Spleen (tissue), 11 donors: ENCODE measurements around the gene ZNF594. TPM values are rescaled to one million over a fixed set of nuclear protein-coding genes. Genes with fewer than 3 reads are reported as not detected.

Experiments used
- DNase-seq: peaks from one replicate; pipeline ENCODE4 v3.0.0-alpha.2; 2020
- H3K27ac ChIP-seq, 8 donors: fragments of 200-600 bp; sonication (generic) in 7 of 8; 1 replicate in 4 of 8; 2 replicates in 4 of 8; pipeline versions ENCODE4 v1.5.0 to v1.8.0; 2016 to 2021; ENCODE audit warnings: inconsistent platforms in 4 of 8, mild to moderate bottlenecking in 4 of 8, moderate library complexity in 1 of 8
- H3K27me3 ChIP-seq, 7 donors: fragments of 200-600 bp; sonication (generic) in 6 of 7; replicated peaks in 1 of 7; 1 replicate in 4 of 7; 2 replicates in 3 of 7; pipeline versions ENCODE4 v1.5.0 to v1.8.0; 2016 to 2021; ENCODE audit warnings: inconsistent platforms in 3 of 7, mild to moderate bottlenecking in 1 of 7
- H3K36me3 ChIP-seq, 6 donors: fragments of 200-600 bp; sonication (generic) in 5 of 6; 1 replicate in 4 of 6; 2 replicates in 2 of 6; pipeline versions ENCODE4 v1.5.0 to v1.8.0; 2016 to 2021; ENCODE audit warnings: inconsistent platforms in 2 of 6
- H3K4me1 ChIP-seq, 6 donors: fragments of 200-600 bp; sonication (generic) in 5 of 6; 1 replicate in 3 of 6; 2 replicates in 3 of 6; pipeline versions ENCODE4 v1.5.0 to v1.8.0; 2016 to 2021; ENCODE audit warnings: inconsistent platforms in 3 of 6
- H3K4me3 ChIP-seq, 8 donors: fragments of 200-600 bp; sonication (generic) in 7 of 8; 1 replicate in 4 of 8; 2 replicates in 4 of 8; pipeline versions ENCODE4 v1.5.0 to v1.8.0; 2016 to 2021; ENCODE audit warnings: inconsistent platforms in 4 of 8, mild to moderate bottlenecking in 4 of 8, moderate library complexity in 2 of 8
- H3K9me3 ChIP-seq, 8 donors: fragments of 200-600 bp; sonication (generic) in 7 of 8; 1 replicate in 4 of 8; 2 replicates in 4 of 8; pipeline versions ENCODE4 v1.5.0 to v1.8.0; 2016 to 2021; ENCODE audit warnings: inconsistent platforms in 4 of 8
- POLR2A ChIP-seq, 3 donors: fragments of 450-650 bp; IDR thresholded peaks; one replicate each; pipeline ENCODE4 v1.5.1; 2017; ENCODE audit warnings: antibody characterized with exemption in 3 of 3, mild to moderate bottlenecking in 1 of 3
- POLR2AphosphoS5 ChIP-seq, 3 donors: sonication (generic); formaldehyde crosslinking; IDR thresholded peaks; one replicate each; pipeline ENCODE4 v1.5.1; 2017; ENCODE audit warnings: antibody characterized with exemption in 3 of 3
- WGBS, 5 donors: extraction: QIAGEN DNeasy Blood & Tissue Kit in 3 of 5; methylation state at CpG; one replicate each; pipeline versions ENCODE4 v1.1.5 to v1.1.7; 2013 to 2018; 5-methylcytosine and 5-hydroxymethylcytosine counted together
- intact Hi-C: fragments of 100-400 bp; cut with DNase I; formaldehyde crosslinking; loops from one replicate; pipeline ENCODE4 v1.15.0; 2023; ENCODE audit warnings: low total_unique reads
- polyA plus RNA-seq, 3 donors: library from polyadenylated mRNA; stranded (reverse); fragments of 200-250 nt; gene quantifications; one replicate each; pipeline ENCODE4 v1.2.1, GENCODE V29; 2013
- total RNA-seq, 7 donors: library from RNA; depleted of rRNA in 3 of 7; stranded (reverse); fragments of >200 nt in 3 of 7; fragmentation: NEBNext Ultra II Directional in 4 of 7; extraction: Animal tissue kit (Norgen Biotek cat#: 25700) in 4 of 7; gene quantifications; one replicate each; pipeline versions ENCODE4 v1.1.0 to v1.2.1, GENCODE V29; 2016 to 2021
- TF ChIP-seq, protein P1 (sequence below), 11 experiments: fragments of 200-600 bp in 7 of 11; fragments of 450-650 bp in 4 of 11; sonication (generic) in 4 of 11; IDR thresholded peaks in 8 of 11; conservative IDR thresholded peaks in 3 of 11; 1 replicate in 7 of 11; 2 replicates in 4 of 11; pipeline versions ENCODE4 v1.4.0 to v1.8.0; 2016 to 2021; ENCODE audit warnings: antibody characterized with exemption in 11 of 11, inconsistent platforms in 4 of 11, mild to moderate bottlenecking in 1 of 11
- donor health status: healthy with polysubstance abuse.
- donor health status: DM: no; HTN: no; CAD: no; lungs with moderate emphysema.
- donor health status: DM: no; HTN: no; CAD: no.
- donor health status: Bipolar disorder and iron deficiency.
- donor health status: healthy.
- donor health status: DM: no; HTN: no; CAD: no.
- donor health status: DM: yes; HTN: yes; CAD: no.

The ZNF594 gene
- total and polyA plus RNA-seq, 10 donors: 2.4 to 28.4 (median 13.8) TPM

DNA sequence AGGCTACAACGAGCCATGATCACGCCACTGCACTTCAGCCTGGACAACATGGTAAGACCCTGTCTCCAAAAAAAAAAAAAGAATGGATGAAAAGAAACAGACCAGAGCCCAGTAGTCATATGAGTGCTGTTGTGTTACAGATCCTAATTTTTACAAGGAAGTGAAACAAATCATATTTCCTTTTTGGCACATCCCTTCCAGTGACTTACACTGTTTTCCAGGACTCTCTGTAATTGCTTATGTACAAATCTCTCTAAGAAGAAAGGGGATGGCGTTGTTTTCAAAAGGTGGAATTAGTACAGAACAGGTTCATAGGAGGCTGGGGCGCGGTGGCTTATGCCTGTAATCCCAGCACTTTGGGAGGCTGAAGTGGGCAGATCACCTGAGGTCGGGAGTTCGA, 19.8 kb upstream of the ZNF594 start:
- intact Hi-C loops: no loop called here
- WGBS, 5 donors: 77 to 90% (median 84%) methylated on average over 7 of the region's 7 CpGs
- peak overlapping the region; percentile 7 to 90 (median 74) for H3K27ac ChIP-seq
- peaks cover 0 to 52% (median 37%) of the 10 kb centered on the region in 6 donors for H3K4me1 ChIP-seq
- H3K36me3 ChIP-seq: peaks cover 0 to 73% (median 22%) of the 10 kb centered on the region in 6 donors
- TF ChIP-seq POLR2AphosphoS5 (IDR thresholded peaks at IDR 0.05): no peak
- no peak overlapping the region for H3K4me3 ChIP-seq
- no peaks in the 10 kb centered on the region for H3K27me3 ChIP-seq
- no peaks in the 10 kb centered on the region for H3K9me3 ChIP-seq
- peak; percentile 42 for DNase-seq

DNA sequence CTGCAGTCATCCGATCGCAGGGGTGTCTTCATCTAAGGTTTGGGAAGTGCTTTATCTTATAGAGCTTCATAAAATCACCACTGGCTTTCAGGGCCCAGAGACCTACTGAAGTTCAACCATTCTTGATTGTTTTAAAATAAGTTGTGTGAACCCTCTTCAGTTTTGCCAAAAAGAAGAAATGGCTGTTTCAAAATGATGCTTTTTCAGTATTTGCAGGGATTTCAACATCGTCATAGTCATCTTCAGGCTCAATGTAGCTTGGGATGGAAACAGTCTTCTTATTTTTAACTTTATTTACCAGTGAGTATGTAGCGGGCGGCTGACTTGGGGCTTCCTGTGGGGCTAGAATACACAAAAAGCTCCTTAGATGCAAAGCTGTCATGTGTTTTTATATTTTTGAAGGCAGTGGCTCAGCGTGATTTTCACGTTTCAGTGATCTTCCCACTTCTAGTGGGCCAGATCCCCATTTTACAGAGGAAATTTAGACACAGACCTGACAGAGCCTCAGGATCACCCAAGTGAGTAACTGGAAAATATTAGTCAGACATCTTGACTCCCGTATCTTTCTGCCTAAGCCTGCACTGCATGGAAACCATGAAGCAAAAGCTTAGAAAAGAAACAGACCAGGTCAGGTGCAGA, 19.1 kb upstream of the ZNF594 start:
- no peak for TF ChIP-seq POLR2AphosphoS5 (IDR thresholded peaks at IDR 0.05)
- TF ChIP-seq POLR2A (IDR thresholded peaks at IDR 0.05): no peak
- TF ChIP-seq, protein P1, sequence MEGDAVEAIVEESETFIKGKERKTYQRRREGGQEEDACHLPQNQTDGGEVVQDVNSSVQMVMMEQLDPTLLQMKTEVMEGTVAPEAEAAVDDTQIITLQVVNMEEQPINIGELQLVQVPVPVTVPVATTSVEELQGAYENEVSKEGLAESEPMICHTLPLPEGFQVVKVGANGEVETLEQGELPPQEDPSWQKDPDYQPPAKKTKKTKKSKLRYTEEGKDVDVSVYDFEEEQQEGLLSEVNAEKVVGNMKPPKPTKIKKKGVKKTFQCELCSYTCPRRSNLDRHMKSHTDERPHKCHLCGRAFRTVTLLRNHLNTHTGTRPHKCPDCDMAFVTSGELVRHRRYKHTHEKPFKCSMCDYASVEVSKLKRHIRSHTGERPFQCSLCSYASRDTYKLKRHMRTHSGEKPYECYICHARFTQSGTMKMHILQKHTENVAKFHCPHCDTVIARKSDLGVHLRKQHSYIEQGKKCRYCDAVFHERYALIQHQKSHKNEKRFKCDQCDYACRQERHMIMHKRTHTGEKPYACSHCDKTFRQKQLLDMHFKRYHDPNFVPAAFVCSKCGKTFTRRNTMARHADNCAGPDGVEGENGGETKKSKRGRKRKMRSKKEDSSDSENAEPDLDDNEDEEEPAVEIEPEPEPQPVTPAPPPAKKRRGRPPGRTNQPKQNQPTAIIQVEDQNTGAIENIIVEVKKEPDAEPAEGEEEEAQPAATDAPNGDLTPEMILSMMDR (IDR thresholded peaks at IDR 0.05 in 8 of 11, conservative IDR thresholded peaks at IDR 0.05 in 3 of 11): no peak
- peak; percentile 61 for DNase-seq
- intact Hi-C loops: no loop called here
- no peaks in the 10 kb centered on the region for H3K27me3 ChIP-seq
- 64 to 79% (median 73%) methylated on average over 8 of the region's 8 CpGs for WGBS, 5 donors
- H3K9me3 ChIP-seq: no peaks in the 10 kb centered on the region
- peaks cover 0 to 66% (median 17%) of the 10 kb centered on the region in 6 donors for H3K36me3 ChIP-seq
- no peak overlapping the region for H3K4me3 ChIP-seq
- H3K4me1 ChIP-seq: peaks cover 0 to 52% (median 37%) of the 10 kb centered on the region in 6 donors
- peak overlapping the region in 7 of 8 donors; percentile 72 to 90 (median 75) for H3K27ac ChIP-seq

DNA sequence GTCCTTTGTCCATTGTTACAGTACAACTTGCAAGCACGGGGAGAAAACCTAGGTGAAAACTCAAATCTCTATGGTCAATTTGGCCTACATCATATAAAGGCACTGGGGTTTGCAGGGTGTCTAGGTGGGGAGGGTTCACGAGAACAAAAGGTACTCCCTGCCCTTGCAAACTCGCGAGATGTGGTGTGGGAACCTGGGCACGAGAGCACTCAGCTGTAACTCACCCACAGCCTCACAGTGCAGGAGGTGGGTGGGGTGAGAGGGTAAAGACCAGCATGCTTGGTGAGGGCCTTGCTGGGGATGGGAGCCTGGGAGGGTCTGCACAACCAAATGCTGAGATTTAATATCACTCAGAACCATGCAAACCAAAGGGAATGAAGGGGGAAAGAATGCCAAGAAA, 18.4 kb upstream of the ZNF594 start:
- TF ChIP-seq POLR2AphosphoS5 (IDR thresholded peaks at IDR 0.05): peak in 2 of 3 donors; percentile 76 to 87
- TF ChIP-seq, protein P1 (IDR thresholded peaks at IDR 0.05 in 8 of 11, conservative IDR thresholded peaks at IDR 0.05 in 3 of 11): no peak
- Histone ChIP-seq H3K27me3 (no peaks in the 10 kb centered on the region), H3K27ac (peak overlapping the region in 7 of 8 donors; percentile 72 to 90 (median 75)), H3K9me3 (peaks cover 0 to 4% (median 0%) of the 10 kb centered on the region in 8 donors), H3K4me1 (peaks cover 0 to 52% (median 37%) of the 10 kb centered on the region in 6 donors), H3K4me3 (no peak overlapping the region), H3K36me3 (peaks cover 0 to 59% (median 12%) of the 10 kb centered on the region in 6 donors)
- 69 to 78% (median 72%) methylated on average over 5 of the region's 5 CpGs for WGBS, 5 donors
- peak; percentile 80 for DNase-seq
- intact Hi-C loops: no loop called here

DNA sequence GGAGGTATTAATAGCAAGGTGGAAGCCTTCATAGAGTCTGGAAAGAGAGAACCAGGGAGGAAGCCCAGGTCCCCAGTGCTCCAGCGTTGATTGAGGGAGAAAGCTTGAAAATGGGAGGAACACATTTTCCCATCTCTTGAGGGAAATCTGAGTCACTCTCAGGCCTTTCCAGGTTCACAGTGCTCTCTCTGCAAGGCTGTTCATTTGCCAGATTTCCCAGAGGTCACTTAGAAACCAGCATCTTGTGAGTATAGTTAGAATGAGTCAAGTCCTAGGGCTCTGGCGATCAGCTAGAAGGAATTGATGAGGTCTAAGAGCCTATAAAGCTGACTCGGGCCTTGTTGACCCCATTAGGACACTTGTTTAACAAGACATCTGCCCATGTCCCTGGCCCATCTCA, 17.7 kb upstream of the ZNF594 start:
- WGBS, 5 donors: 89 to 95% (median 94%) methylated on average over 3 of the region's 3 CpGs
- TF ChIP-seq, protein P1 (IDR thresholded peaks at IDR 0.05 in 8 of 11, conservative IDR thresholded peaks at IDR 0.05 in 3 of 11): no peak
- TF ChIP-seq POLR2A (IDR thresholded peaks at IDR 0.05) (no peak), POLR2AphosphoS5 (IDR thresholded peaks at IDR 0.05) (peak in 1 of 3 donors; percentile 4)
- DNase-seq: peak; percentile 30

More for the DNA sequence above, 17.7 kb upstream of the ZNF594 start:
- peak overlapping the region in 7 of 8 donors; percentile 42 to 90 (median 75) for H3K27ac ChIP-seq
- intact Hi-C loops: no loop called here
- H3K4me3 ChIP-seq: no peak overlapping the region
- no peaks in the 10 kb centered on the region for H3K27me3 ChIP-seq
- H3K36me3 ChIP-seq: peaks cover 0 to 52% (median 6%) of the 10 kb centered on the region in 6 donors
- peaks cover 0 to 52% (median 37%) of the 10 kb centered on the region in 6 donors for H3K4me1 ChIP-seq
- peaks cover 0 to 4% (median 0%) of the 10 kb centered on the region in 8 donors for H3K9me3 ChIP-seq
